Kidney (tissue), 14 donors: ENCODE measurements around the gene TTLL9. TPM values are rescaled to one million over a fixed set of nuclear protein-coding genes. Genes with fewer than 3 reads are reported as not detected.

Experiments
- DNase-seq, 5 donors: peaks; one replicate each; pipeline ENCODE4 v3.0.0-alpha.2; 2013 to 2020
- FAIRE-seq: peaks from 2 replicates; lab custom pipeline; 2012; peaks lifted over from hg19 to GRCh38; lab: Jason Lieb, UNC
- H3K27ac ChIP-seq, 2 donors: one replicate each; pipeline ENCODE4 v1.7.0; 2013; ENCODE audit warnings: low read depth in 2 of 2, low read length in 2 of 2, inconsistent platforms in 1 of 2
- H3K27me3 ChIP-seq: one replicate; pipeline ENCODE4 v1.7.1; 2013; ENCODE audit warnings: low read length, inconsistent platforms; ENCODE audit not compliant: control insufficient read depth, insufficient read depth
- H3K36me3 ChIP-seq, 3 donors: one replicate each; pipeline versions ENCODE4 v1.7.0 to v1.7.1; 2013; ENCODE audit warnings: low read length in 3 of 3, control low read depth in 1 of 3, inconsistent platforms in 1 of 3; ENCODE audit not compliant: insufficient read depth in 3 of 3, control insufficient read depth in 2 of 3
- H3K4me1 ChIP-seq, 3 donors: one replicate each; pipeline versions ENCODE4 v1.7.0 to v1.7.1; 2013; ENCODE audit warnings: low read length in 3 of 3, inconsistent platforms in 1 of 3, low read depth in 1 of 3; ENCODE audit not compliant: control insufficient read depth in 2 of 3, insufficient read depth in 2 of 3
- H3K4me3 ChIP-seq, 3 donors: one replicate each; pipeline versions ENCODE4 v1.7.0 to v1.8.1; 2013; ENCODE audit warnings: low read length in 3 of 3, control low read depth in 1 of 3, inconsistent platforms in 1 of 3
- H3K9ac ChIP-seq, 3 donors: one replicate each; pipeline versions ENCODE4 v1.7.0 to v1.7.1; 2013; ENCODE audit warnings: low read length in 3 of 3, control low read depth in 1 of 3, inconsistent platforms in 1 of 3
- H3K9me3 ChIP-seq, 3 donors: one replicate each; pipeline versions ENCODE4 v1.7.0 to v1.7.1; 2013; ENCODE audit warnings: low read length in 3 of 3, control low read depth in 1 of 3, inconsistent platforms in 1 of 3; ENCODE audit not compliant: control insufficient read depth in 2 of 3, insufficient read depth in 1 of 3
- CTCF ChIP-seq: IDR thresholded peaks from 3 replicates; pipeline ENCODE4 v1.5.1; 2012; ENCODE audit warnings: mild to moderate bottlenecking, moderate library complexity, borderline replicate concordance; ENCODE audit not compliant: insufficient read depth; ENCODE audit errors: extremely low read depth
- intact Hi-C: fragments of 100-400 bp; cut with DNase I; formaldehyde crosslinking; loops from one replicate; pipeline ENCODE4 v1.11.1; 2022
- polyA plus RNA-seq: library from polyadenylated mRNA; stranded (reverse); fragments of 350-450 nt; fragmentation: Illumina TruSeq; extraction: RNeasy Lipid Tissue Mini Kit (QIAGEN cat#74804); gene quantifications from one replicate; pipeline ENCODE4 v1.2.3, GENCODE V29; 2014; ENCODE audit warnings: low read depth, low replicate concordance; ENCODE audit not compliant: insufficient read depth
- total RNA-seq: library from RNA; stranded (reverse); fragmentation: NEBNext Ultra II Directional; extraction: Animal tissue kit (Norgen Biotek cat#: 25700); gene quantifications from one replicate; pipeline ENCODE4 v1.2.1, GENCODE V29; 2021
- donor health status: control.
- donor health status: control.
- donor health status: control.
- donor health status: control.
- donor health status: control.
- donor health status: DM: yes; HTN: yes; CAD: no.
- donor health status: Normal renal cell carcinoma (clear cell type).

The TTLL9 gene
- total and polyA plus RNA-seq, 2 donors from 2014 or later: 0.82 to 1.9 TPM

GRCh38 chr20:31881945-31882344, 11.5 kb downstream of the TTLL9 start:
- Histone ChIP-seq H3K9me3 (no peaks in the 10 kb centered on the region), H3K4me1 (no peaks in the 10 kb centered on the region), H3K9ac (no peak overlapping the region), H3K27ac (no peak overlapping the region), H3K4me3 (no peak overlapping the region), H3K27me3 (no peaks in the 10 kb centered on the region), H3K36me3 (no peaks in the 10 kb centered on the region)
- TF ChIP-seq CTCF: no peak
- no peak for DNase-seq
- FAIRE-seq: no peak
- intact Hi-C loops: no loop called here

DNA sequence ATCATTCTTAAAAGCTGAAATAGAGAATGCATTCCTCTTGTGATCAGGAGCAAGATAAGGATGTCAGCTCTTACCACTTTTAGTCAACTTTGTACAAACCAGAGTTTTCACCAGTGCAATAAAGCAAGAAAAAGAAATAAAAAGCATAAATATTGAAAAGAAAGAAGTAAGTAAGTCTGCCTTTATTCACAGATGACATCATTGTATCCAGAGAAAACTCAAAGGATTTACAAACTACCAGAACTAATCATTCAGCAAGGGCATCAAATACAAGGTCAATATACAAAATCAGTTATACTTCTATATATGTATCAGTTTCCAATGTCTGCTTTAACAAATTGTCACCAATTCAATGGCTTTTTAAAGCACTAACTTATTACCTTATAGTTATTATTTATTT, 13.4 kb downstream of the TTLL9 start:
- Histone ChIP-seq H3K4me3 (no peak overlapping the region), H3K36me3 (no peaks in the 10 kb centered on the region), H3K27me3 (no peaks in the 10 kb centered on the region), H3K9me3 (no peaks in the 10 kb centered on the region), H3K27ac (no peak overlapping the region), H3K9ac (no peak overlapping the region), H3K4me1 (no peaks in the 10 kb centered on the region)
- no peak for TF ChIP-seq CTCF
- no peak for FAIRE-seq
- no peak for DNase-seq
- intact Hi-C loops: no loop called here

DNA sequence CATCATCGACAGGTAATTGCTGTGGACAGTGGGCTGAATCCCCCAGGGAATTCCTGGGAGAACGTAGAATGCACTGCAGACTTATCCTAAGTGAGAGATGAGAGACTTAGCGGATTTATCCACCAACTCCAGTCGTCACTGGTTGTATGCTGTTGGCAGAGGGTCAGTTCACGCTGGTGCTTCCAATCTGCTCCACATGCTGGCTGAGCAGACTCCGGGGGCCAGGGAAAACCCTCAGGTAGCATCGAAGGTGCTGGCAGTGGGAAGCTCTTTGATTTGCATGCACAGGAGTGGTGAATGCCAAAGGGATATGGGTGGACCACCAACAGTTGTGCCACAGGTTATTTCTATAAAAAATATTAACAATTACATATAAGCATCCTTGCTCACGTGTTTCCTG, 20.2 kb downstream of the TTLL9 start:
- no peak for TF ChIP-seq CTCF
- Histone ChIP-seq H3K4me1 (no peaks in the 10 kb centered on the region), H3K4me3 (no peak overlapping the region), H3K9ac (no peak overlapping the region), H3K27ac (no peak overlapping the region), H3K9me3 (no peaks in the 10 kb centered on the region), H3K36me3 (no peaks in the 10 kb centered on the region), H3K27me3 (no peaks in the 10 kb centered on the region)
- DNase-seq (no peak), FAIRE-seq (no peak)
- intact Hi-C loops: no loop called here
